ENCODE data around the gene DKK3.
"Not testable (repeated sequence)": the region's sequence is repeated elsewhere in the genome, so short reads cannot be mapped to it uniquely, and the experiment has no call there.

DKK3 gene

DNA sequence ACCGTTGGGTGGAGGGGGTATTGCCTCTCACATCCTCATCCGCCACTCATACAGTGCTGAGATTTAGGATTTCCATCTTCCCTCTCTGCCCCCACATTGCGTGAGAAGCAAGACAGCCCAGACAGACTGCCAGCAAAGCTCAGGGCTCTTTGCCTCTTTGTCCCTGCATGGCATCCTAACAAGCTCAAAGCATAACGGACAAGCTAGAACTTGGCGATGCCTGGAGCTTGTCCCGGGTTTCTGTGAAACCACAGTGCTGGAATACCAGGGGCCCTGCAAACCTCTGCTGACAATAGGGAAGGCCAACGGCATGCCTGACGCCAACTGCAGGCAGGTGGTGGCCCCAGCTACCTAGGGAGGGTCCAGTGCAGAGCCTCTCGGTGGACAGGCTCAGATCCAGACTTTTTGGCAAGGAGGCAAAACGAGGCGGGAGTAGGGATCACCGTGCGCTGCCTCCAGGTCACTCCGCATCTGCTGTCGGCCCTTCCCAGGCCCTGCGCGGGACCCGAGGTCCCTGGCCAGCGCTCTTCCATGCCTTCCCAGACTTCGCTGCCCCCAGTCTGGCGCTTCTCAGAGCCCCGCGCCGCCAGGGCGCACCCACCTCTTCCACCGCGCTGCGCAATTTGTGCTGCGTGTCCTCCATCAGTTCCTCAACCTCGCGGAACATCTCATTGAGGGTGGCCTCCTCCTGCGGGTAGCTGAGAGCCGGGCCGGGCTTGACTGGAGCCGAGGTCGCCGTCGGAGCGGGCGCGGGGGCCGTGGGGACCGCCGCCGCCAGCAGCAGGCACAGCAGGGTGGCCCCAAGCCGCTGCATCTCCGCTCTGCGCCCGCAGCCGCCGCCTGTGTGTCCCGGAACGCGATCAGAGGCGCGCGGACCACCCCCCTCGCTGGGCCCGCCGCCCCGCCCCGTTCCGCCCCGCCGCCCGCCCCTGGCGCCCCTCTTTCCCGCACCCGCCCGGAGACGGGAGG lies at the start of gene DKK3:
Gene DKK3, minus strand, starts transcription at position 858 of the 969 bp plus-strand sequence. Its CDS starts 44 bp downstream, at position 814.
- no peak for DNase-seq (ENCODE audit: low spot score)

DNA sequence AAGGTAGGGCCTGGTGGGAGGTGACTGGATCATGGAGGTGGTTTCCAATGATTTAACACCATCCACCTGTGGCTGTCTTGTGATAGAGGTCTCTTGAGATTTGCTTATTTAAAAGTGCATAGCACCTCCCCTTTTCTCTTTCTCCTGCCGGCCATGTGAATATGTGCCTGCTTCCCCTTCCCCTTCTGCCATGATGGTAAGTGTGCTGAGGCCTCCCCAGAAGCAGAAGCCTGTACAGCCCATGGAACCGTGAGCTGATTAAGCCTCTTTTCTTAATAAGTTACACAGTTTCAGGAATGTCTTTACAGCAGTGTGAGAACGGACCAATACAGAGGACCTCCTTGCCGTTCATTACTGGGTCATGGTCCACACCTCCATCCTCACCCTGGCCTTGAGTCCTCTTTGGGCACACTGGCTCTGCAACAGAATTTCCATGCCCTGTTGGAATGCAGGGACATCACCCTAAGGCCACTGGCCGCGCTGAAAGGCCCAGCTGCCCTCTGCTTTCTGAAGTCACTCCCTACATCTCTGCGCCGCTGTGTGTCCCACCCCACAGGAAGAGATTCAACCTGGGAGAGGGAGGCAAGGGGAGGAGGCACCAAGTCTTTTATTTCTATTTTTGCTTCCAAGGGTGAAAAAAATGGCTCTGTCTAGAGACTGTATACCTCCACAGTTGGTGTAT lies 49.0 kb upstream of the DKK3 start:
- no peak for DNase-seq (ENCODE audit: low spot score)

DNA sequence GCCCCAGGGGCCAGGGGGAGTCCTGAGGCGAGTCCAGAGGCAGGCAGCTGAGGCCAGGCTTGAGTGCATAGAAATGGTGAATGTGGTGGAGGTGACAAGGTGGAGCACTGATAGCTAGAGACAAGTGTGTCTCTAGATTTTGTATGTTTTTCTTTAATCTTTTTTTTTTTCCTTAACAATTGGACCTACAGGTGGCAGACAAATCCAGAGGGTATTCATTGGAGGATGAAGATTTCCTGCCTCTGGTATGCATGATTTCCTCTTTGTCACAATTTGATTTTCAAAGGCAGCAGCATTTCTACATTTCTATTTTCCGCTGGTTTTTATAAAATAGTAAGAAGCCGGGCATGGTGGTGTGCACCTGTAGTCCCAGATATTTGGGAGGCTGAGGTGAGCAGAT lies 47.7 kb upstream of the DKK3 start:
- no peak for DNase-seq (ENCODE audit: low spot score)

GRCh38 chr11:12053606-12054361 lies 45.4 kb upstream of the DKK3 start:
- DNase-seq (ENCODE audit: low spot score) = no peak

DNA sequence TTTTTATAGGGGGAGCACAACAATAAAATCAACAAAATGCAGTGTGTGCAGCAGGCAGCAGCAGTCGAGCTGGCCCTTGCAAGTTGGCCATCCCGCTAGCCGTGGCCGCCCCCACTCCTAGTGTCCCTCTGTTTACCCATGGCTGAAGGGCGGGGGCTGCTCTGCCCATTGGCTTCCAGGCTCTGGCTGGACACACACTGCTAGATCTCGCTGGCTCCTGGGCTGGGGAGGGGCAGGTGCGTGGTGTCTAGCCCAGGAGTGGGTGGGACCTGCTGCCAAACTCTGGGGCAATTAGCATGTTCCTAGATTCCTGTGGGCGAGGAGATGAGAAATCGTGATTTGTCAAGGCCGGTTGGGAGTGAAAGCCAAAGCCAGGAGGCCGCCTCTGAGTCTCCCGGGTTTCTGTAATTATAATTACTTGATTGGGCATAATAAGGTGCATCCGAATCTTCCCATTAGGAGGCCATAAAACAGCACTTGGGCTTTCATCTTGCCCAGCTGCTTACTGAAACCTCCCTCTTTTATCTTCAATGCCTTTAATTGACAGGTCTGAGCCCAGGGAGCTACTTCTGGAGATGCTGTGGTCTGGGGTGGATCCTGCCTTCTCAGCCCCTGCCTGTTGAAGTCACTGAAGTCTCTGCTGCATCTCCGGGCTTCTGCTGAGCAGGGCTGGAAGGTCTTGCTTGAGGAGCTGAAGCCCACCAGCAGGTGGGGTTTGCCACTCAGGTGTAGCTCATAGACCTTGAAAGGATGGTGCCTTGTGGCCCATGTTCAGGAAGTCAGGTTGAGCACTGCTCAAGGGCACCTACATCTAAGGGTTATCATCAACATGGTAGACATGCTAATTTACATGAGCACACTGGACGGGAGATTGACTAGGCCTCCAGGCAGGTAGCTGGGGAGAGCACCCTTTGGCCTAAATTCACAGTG lies 44.5 kb upstream of the DKK3 start:
- DNase-seq (ENCODE audit: low spot score) = no peak

DNA sequence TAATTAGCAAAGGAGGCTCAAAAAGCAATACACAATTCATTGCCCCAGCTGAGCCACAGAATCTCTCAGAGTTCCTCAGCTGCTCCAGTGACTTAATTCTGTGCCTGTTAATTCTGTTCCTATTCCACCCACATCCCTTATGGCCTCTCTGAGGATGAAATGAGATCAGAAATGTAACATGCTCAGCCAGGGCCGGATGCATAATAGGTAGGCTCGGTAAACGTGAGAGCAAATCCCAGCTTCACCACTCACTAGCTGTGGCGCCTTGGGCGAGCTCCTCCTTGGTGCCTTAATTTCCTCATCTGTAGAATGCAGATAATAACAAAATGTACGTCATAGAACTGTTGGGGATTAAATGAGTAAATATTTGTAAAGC lies 42.8 kb upstream of the DKK3 start:
- no peak for DNase-seq (ENCODE audit: low spot score)

GRCh38 chr11:12050470-12051286 lies 42.3 kb upstream of the DKK3 start:
- DNase-seq (ENCODE audit: low spot score) = no peak

DNA sequence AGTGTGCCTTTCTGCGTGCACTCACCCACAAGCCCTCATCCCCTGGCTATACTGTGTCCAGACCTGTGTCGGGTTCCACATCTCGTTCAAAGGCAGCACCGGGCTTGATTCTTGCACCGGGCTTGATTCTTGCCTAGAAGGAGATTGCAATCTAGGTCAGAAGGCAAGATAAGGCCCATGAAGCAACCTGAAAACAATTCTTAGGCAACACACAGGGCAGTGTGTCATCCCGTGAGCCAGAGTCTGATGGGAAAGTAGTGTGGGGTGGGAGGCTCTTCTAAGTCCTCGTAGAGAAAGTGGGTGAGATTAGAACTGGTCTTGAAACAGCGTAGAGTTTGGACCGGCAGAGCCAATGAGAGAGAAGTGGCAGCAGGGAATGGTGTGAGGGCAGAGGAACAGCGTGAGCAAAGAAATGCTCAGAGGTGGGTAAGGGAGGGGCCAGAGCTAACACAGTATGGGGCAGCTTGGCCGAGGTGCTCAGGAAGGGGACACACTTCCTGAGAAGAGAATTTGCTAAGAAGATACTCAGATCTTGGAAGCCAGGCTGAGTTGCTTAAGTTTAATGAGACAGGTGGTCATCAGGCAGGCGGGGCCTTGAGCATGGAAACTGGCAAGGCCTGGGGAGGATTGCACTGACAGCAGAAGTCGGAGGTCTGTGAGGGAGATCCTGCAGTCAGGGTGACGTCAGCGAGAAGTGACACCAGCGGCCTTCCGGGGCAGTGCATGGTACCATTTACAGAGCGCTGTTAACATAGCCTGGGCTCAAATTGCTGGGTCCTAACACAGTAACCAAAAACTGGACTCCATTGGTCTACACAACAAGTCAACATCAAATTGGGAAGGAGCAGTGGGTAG lies 40.7 kb upstream of the DKK3 start:
- no peak for DNase-seq (ENCODE audit: low spot score)

- DNase-seq (ENCODE audit: low spot score) = no peak
Measured at GRCh38 chr11:12046636-12047236, 38.3 kb upstream of the DKK3 start.

GRCh38 chr11:12045914-12046635 lies 37.6 kb upstream of the DKK3 start:
- DNase-seq (ENCODE audit: low spot score) = no peak

DNA sequence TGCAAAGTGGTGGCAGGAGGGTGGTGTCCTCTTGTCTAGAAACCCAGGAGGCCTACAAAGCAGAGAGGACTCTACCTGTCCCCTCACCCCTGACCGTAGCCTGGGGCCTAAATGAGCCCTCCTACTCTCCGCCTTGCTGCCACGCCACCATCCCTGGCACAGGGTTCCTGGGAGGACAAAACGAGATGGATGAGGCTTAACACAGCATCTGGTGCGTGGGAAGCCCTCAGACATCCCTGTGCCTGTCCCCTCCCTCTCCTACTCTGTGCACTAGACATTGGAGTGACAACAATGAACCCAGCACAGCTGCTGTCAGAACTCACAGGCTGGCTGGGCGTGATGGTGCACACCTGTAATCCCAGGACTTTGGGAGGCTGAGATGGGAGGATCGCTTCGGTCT lies 36.4 kb upstream of the DKK3 start:
- DNase-seq (ENCODE audit: low spot score) = no peak

DNA sequence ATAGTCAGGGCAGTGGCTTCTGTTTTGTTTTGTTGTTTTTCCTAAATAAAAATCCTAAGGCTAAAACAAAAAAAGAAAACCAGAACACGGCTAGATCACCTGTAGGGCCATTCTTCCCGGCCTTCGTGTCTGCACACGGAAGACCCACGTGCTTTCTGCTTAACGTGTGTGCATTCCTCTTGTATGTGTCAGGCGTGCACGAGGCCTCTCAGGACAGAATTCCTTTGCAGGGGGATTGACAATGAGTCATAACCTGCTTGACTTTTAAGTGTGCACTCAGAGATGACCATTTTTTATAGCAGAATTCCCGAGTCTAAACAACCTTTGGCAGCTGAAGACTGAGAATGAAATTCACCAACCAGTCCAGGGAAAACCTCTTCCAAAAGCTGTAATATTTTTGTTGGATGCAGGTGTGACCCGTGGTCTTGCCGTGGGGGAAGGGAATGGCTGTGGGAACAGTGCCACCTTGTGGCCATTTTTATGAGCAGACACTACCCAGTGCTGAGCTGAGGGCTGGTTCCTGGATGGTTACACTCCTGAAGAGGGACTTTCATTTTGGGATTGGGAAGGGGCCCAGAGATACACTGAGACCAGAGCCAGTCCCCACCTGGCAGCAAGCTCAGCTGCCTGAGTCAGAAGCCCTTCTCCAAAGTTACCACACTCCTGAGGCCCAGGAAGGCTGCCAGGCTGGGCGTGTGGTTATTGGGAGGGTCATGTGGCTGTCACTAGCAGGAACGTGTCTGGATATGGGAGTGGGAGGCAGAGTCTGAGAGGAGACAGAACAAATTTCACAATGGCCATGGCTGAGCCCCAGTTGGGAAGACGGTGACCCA lies 35.7 kb upstream of the DKK3 start:
- peak; percentile 91 for DNase-seq (ENCODE audit: low spot score)

- DNase-seq (ENCODE audit: low spot score) = no peak
Measured at GRCh38 chr11:12043221-12043620, 34.8 kb upstream of the DKK3 start.

DNA sequence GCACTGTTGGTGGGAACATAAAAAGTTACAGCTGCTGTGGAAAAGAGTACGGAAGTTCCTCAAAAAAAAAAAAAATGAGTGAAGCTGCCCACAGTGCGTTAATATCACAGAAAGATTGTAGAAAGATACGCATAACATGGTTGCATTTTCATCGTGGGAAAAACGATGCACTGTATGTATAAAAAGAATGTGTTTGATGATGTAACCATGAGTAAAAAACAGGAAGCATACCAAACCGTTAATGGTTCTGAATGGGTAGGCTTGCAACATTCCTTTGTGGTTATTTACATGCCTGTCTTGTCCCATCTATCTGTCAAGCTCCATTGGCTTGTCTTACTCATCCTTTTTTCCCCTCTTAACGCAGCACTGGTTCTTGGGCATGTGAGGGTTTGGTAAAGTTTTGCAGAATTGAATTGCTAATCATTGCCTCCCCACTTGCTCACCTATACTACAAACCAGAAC lies 33.8 kb upstream of the DKK3 start:
- DNase-seq (ENCODE audit: low spot score) = peak; percentile 87

GRCh38 chr11:12040719-12041118 lies 32.3 kb upstream of the DKK3 start:
- not testable (repeated sequence) for DNase-seq (ENCODE audit: low spot score)

GRCh38 chr11:12032968-12033367 lies 24.5 kb upstream of the DKK3 start:
- no peak for DNase-seq (ENCODE audit: low spot score)

DNA sequence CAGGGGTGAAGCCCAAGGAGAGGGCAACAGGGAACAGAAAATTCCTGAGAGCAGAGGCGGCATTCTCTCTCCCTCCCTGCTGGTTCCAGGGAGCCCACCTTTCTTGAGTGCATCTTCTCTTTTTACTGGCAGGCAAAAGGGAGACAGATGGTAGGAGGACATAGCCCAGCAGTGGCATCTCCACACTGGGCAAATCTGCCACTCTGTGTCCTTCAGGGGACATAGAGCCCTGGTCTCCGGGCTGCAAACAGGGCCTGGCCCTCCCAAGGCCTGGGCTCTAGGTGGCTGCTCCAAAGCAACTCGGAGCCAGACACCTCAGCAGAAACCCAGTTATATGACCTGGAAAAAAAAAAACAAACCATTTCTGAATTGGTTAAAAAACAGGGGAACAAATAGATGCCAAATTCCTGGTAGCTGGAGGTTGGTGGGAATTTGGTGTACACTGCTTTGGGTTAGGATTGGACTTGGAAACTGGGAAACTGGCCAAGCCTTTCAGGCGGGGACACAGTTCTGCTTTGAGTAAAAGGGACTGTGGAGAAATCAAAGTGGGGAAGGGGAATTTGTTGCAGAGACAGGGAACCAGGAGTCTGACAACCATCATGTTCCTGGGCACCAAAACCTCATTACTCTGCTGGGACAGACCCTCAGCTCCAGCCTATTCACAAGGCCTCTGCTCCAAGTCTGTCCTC lies 23.6 kb upstream of the DKK3 start:
- DNase-seq (ENCODE audit: low spot score) = no peak

All from COLO829 (cell line).